ENCODE data around the gene SYNC.
A peak's percentile ranks its signal among the peaks of the same experiment; 100 is the strongest.
"Not testable (repeated sequence)": the region's sequence is repeated elsewhere in the genome, so short reads cannot be mapped to it uniquely, and the experiment has no call there.

Gene SYNC

GRCh38 chr1:32693455-32694174 lies 9.0 kb downstream of the SYNC start:
- DNase-seq (ENCODE audit: low read depth in 2 of 2), result no peak

GRCh38 chr1:32686387-32686786 lies 16.2 kb downstream of the SYNC start:
- no peak for DNase-seq (ENCODE audit: low read depth in 2 of 2)

GRCh38 chr1:32685498-32685897 lies 17.1 kb downstream of the SYNC start:
- no peak for DNase-seq (ENCODE audit: low read depth in 2 of 2)

- DNase-seq (ENCODE audit: low read depth in 2 of 2), result no peak
Observed at GRCh38 chr1:32684167-32684811, 18.3 kb downstream of the SYNC start.

GRCh38 chr1:32683397-32683796 lies 19.2 kb downstream of the SYNC start:
- no peak for DNase-seq (ENCODE audit: low read depth in 2 of 2)

- DNase-seq (ENCODE audit: low read depth in 2 of 2), result no peak
Observed at GRCh38 chr1:32681999-32682398, 20.6 kb downstream of the SYNC start.

- DNase-seq (ENCODE audit: low read depth in 2 of 2), result no peak
Observed at GRCh38 chr1:32681509-32681908, 21.1 kb downstream of the SYNC start.

GRCh38 chr1:32680642-32681041 lies 21.9 kb downstream of the SYNC start:
- DNase-seq (ENCODE audit: low read depth in 2 of 2), result no peak

- DNase-seq (ENCODE audit: low read depth in 2 of 2), result not testable (repeated sequence)
Observed at GRCh38 chr1:32679993-32680392, 22.6 kb downstream of the SYNC start.

- DNase-seq (ENCODE audit: low read depth in 2 of 2), result no peak
Observed at GRCh38 chr1:32676945-32677344, 25.6 kb downstream of the SYNC start.

GRCh38 chr1:32668716-32669115 lies 33.9 kb downstream of the SYNC start:
- DNase-seq (ENCODE audit: low read depth in 2 of 2), result not testable (repeated sequence)

GRCh38 chr1:32666901-32667566 lies 35.5 kb downstream of the SYNC start:
- no peak for DNase-seq (ENCODE audit: low read depth in 2 of 2)

- DNase-seq (ENCODE audit: low read depth in 2 of 2), result no peak
Observed at GRCh38 chr1:32665915-32666314, 36.7 kb downstream of the SYNC start.

- DNase-seq (ENCODE audit: low read depth in 2 of 2), result no peak
Observed at GRCh38 chr1:32659581-32659980, 43.0 kb downstream of the SYNC start.

GRCh38 chr1:32652244-32652962 lies 50.2 kb downstream of the SYNC start:
- DNase-seq (ENCODE audit: low read depth in 2 of 2), result no peak

- no peak for DNase-seq (ENCODE audit: low read depth in 2 of 2)
Observed at GRCh38 chr1:32651461-32652073, 51.0 kb downstream of the SYNC start.

GRCh38 chr1:32650752-32651460 lies 51.7 kb downstream of the SYNC start, which contains the start of gene RBBP4:
Gene RBBP4 (plus strand): TSS chr1:32651208. CDS start chr1:32651307, 99 bp downstream.
- DNase-seq (ENCODE audit: low read depth in 2 of 2), result peak; percentile 98 to 99

- DNase-seq (ENCODE audit: low read depth in 2 of 2), result peak; percentile 73 to 74
Observed at GRCh38 chr1:32650248-32650751, 52.3 kb downstream of the SYNC start, which contains the start of gene ZBTB8OS. Gene ZBTB8OS (minus strand): TSS chr1:32650550. CDS start chr1:32650529, 21 bp downstream.

- DNase-seq (ENCODE audit: low read depth in 2 of 2), result no peak
Observed at GRCh38 chr1:32647308-32648134, 55.0 kb downstream of the SYNC start.

- DNase-seq (ENCODE audit: low read depth in 2 of 2), result no peak
Observed at GRCh38 chr1:32644426-32644825, 58.1 kb downstream of the SYNC start.

All from stimulated activated CD8-positive, alpha-beta memory T cell treated with anti-CD3 and anti-CD28 coated beads, Interleukin-7, amount 100 ng/mL, for 1 hour (primary cell).